T follicular helper cell (primary cell): ENCODE results near the gene TPCN2.

Experiments
- DNase-seq: peaks from one replicate; pipeline ENCODE4 v3.0.0-alpha.2; 2020; ENCODE audit warnings: low read depth

TPCN2 gene

GRCh38 chr11:69094111-69094914 is 45.6 kb downstream of the TPCN2 start:
- no peak for DNase-seq

- no peak for DNase-seq
Measured at GRCh38 chr11:69094915-69095290, 46.2 kb downstream of the TPCN2 start.

- no peak for DNase-seq
Measured at GRCh38 chr11:69095300-69095699, 46.6 kb downstream of the TPCN2 start.

- no peak for DNase-seq
Measured at GRCh38 chr11:69096473-69096872, 47.7 kb downstream of the TPCN2 start.

- no peak for DNase-seq
Measured at GRCh38 chr11:69097263-69097662, 48.5 kb downstream of the TPCN2 start.

GRCh38 chr11:69099180-69099579 is 50.4 kb downstream of the TPCN2 start:
- DNase-seq = no peak

GRCh38 chr11:69100454-69101114 is 51.9 kb downstream of the TPCN2 start:
- no peak for DNase-seq

- peak; percentile 67 for DNase-seq
Measured at GRCh38 chr11:69101115-69101791, 52.5 kb downstream of the TPCN2 start.

GRCh38 chr11:69101792-69102695 is 53.3 kb downstream of the TPCN2 start:
- DNase-seq = no peak

- DNase-seq = no peak
Measured at GRCh38 chr11:69102732-69103615, 54.2 kb downstream of the TPCN2 start.

- DNase-seq = no peak
Measured at GRCh38 chr11:69104212-69104855, 55.6 kb downstream of the TPCN2 start.

GRCh38 chr11:69104856-69105395 is 56.2 kb downstream of the TPCN2 start:
- DNase-seq = no peak

GRCh38 chr11:69105461-69106030 is 56.8 kb downstream of the TPCN2 start:
- DNase-seq = no peak

- no peak for DNase-seq
Measured at GRCh38 chr11:69106031-69106811, 57.5 kb downstream of the TPCN2 start.

GRCh38 chr11:69107413-69107812 is 58.7 kb downstream of the TPCN2 start:
- DNase-seq = no peak

GRCh38 chr11:69108030-69108429 is 59.3 kb downstream of the TPCN2 start:
- no peak for DNase-seq

GRCh38 chr11:69108559-69108958 is 59.8 kb downstream of the TPCN2 start:
- no peak for DNase-seq

GRCh38 chr11:69109101-69109500 is 60.4 kb downstream of the TPCN2 start:
- no peak for DNase-seq

- DNase-seq = no peak
Measured at GRCh38 chr11:69110451-69110850, 61.7 kb downstream of the TPCN2 start.
